GM21576 (cell line): ENCODE data around the gene TSSK6.

Experiments used
- ATAC-seq: cut with Tn5 transposase; IDR thresholded peaks from one replicate; pipeline ENCODE4 v1.9.1; 2021; ENCODE audit warnings: mild to moderate bottlenecking, moderate library complexity; ENCODE audit not compliant: unreplicated experiment

The TSSK6 gene

DNA sequence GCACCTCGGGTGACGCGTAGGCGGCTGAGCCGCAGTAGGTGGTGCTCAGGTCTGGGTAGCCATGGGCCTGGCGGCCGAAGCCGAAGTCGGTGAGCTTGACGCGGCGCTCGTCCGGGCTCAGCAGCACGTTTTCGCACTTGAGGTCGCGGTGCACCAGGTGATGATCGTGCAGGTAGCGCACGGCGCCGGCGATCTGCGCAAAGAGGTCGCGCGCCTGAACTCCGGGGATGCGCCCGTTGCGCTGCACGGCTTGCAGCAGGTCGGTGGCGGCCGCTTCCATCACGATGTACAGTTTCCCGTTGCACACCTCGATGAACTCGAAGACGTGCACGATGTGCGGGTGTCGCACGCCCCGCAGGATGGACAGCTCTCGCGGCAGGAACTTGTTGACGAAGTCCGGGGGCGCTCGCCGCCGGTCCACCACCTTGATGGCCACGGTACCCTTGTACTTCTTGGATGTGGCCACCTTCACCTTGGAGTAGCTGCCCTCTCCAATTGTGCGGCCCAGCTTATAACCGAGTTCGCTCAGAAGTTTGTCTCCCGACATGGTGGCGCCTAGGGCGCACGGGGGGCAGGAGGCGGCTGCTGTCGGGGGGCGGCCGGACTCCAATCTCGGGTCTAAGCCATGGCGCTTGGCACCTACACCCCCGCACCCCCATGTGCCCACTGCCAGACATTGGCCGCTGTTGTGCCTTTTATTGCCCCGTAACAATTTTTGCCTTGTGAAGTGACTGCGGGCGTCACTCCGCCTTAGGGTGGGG, at the start of gene TSSK6:
TSS of gene TSSK6 (minus strand) at position 668 of the 761 bp plus-strand sequence. CDS start at position 547, 121 bp downstream.
- ATAC-seq, result no peak

GRCh38 chr19:19563348-19563848, 48.0 kb upstream of the TSSK6 start:
- ATAC-seq, result no peak

DNA sequence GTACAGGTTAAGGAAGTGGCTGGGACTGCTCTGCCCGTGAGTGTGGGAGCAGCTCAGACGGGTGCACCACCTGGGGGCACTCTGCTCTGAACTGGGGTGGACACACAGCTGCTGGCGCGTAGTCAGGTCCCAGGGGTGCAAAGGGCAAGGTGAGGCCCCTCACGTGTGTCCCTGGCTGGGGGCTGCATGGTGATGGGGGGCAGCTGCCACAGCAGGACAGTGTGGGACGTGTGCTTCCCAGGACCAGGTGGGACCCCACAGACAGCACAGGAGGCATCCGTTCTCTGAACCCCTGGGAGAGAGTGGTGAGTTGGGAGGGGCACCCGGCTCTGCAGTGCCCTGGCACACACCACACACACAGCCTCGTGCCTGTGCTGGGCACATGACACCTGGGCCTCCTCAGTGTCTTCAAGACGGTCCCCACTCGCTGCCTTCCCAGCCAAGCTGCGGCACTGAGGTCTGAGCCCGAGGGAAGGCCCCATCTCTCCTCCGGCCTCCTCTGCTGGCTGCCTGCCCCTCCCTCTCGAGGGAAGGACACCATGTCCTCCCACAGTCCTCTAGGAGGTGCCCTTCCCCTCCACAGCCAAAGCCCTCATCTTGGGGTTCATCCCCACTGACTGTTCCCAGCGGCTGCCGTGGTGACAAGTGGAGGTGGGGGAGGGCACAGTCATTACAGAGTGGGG, 47.5 kb upstream of the TSSK6 start:
- no peak for ATAC-seq

DNA sequence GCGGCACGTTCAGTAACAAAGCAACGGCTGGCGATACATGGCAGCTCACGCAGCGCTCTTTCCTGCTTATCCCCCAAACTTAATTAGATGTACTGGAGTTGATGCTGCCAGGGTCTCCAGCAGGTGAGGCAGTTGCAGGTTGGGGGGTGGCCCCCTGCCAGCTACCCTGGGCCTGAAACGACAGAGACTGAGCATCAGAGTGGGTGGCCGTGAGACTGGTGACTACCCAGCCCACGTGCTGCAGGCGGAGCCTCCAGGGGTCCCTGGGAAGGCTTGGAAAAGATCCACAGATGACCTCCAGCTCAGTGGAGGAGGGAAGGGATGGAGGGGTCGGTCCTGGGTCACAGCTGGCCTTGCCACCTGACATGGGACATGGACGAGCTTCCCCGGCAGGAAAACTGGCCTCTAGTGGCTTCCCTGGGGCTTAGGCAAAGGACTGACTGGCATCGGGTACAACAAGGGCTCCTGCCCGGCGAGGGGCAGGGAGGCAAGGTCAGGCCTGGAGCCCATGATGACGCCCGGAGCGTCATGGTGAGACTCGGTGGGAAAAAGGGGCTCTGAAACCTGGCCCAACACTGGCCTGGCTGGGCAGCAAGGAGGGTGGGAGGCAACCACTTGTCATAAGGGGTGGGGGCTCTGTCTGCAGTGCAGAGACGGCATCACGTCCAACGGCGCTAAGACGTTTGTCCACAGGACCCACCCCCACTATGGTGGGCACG, 46.8 kb upstream of the TSSK6 start:
- ATAC-seq, result no peak

DNA sequence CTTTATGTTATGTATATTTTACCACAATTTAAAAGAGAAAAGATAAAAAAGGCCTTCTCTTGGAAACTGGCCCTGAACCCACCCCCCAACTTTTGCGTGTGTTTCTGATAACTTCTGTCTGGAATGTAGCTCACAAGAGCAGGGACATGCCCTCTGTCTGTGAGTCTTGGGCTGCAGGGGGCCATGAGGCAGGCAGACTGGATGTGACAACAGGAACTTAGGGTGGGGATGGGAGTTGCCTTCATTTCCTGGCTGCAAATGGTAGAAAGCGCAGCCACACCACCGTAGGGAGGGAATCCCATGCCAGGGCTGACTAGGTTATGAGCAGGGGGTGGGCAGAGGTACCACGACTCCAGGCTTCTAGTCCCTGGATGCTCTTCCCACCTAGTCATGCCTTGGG, 44.6 kb upstream of the TSSK6 start:
- ATAC-seq, result no peak

DNA sequence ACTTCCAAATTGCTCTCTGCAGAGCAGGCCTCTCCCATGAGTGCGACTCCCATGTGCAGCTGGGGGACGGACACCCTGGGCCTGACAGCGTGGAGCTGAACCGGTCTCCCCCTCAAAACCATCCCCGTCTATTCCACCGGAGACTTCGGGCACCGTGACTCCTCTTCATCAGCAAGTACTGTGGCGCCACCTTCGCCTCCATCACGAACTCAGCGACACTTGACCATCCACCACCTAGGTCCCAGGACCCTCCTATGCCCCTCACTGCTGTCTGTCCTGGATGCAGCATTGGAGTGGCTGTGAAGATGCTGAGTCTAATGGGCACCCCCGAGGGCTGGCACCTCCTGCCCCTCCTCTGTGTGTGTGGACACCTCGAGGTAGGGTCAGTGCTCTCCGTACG, 43.3 kb upstream of the TSSK6 start:
- no peak for ATAC-seq

GRCh38 chr19:19558055-19558454, 42.7 kb upstream of the TSSK6 start:
- no peak for ATAC-seq

- no peak for ATAC-seq
Observed at GRCh38 chr19:19554074-19555023, 39.0 kb upstream of the TSSK6 start.

GRCh38 chr19:19553670-19554069, 38.3 kb upstream of the TSSK6 start:
- no peak for ATAC-seq

DNA sequence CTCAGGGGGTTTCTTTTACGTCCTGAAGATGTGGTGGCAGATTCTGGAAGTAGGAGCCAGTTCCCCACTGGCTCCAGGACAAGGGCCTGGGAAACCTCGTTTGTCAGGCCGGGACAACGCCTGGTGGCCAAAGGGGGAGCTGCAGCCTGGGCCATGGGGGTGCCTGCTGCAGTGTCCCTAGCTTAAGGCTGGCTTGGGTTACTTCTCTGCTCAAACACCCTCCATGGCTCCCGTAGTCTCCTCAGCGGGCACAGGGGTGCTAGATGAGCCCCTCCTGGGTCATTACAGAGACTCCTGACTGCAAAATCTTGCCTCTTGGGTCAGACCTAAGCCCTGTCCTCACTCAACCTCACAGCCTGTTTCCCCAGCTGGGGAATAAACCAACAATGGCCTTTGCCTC, 37.5 kb upstream of the TSSK6 start:
- no peak for ATAC-seq

DNA sequence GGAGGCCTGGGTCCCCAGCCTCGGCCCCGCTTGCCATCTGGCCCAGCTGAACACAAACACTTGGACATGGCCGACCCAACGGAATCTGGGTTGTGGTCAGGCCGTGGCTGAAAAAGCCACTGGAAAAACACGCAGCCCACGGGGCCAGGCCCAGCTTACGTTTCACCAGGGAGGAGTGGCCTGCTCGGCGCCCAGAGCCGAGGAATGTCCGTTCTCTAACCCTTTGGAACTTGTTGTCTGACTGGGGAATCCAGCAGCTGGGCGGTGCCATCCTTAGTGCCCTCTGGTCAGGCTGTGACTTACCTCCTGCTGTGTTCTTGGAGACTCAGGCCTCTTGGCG, 36.5 kb upstream of the TSSK6 start:
- no peak for ATAC-seq

GRCh38 chr19:19550972-19551852, 35.9 kb upstream of the TSSK6 start:
- no peak for ATAC-seq

GRCh38 chr19:19550485-19550929, 35.2 kb upstream of the TSSK6 start:
- ATAC-seq, result no peak

GRCh38 chr19:19549804-19550464, 34.6 kb upstream of the TSSK6 start:
- ATAC-seq, result no peak

DNA sequence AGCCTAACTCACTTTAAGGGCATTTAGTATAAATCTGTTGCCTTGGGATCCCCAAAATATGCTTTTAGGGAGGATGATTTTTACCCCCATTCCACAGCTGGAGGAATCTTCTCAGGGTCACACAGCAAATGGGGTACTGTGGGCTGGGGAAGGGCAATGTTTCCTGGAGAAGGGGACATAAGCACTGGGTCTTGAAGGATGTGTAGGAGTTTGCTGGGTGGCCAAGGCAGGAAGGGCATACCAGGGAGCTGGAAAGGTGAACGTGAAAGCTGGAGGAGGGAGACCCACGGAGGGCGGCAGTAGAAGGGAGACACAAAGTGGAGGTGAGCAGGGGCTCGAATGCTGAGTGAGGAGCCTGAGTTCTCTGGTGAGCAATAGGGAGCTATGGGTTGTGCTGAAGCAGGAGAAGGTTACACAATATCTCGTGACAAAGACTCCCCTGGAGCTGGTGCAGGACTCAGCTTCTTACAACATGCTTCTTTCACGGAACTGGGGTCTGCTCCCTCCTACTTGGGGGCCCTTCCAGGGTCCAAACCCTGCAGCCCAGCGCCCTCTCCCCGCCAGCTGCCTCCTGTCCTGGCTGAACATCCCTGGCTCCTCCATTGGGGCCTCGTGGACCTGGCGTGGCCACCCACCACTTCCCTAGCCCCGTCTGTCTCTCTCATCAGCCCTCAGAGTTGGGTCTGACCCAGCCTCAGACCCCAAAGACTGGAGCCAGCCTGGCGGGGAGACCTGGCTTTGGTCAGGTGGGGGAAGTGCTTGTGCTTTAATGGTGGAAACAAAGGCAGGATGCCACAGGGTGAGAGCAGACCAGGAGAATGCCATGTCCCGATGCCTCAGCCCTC, 33.8 kb upstream of the TSSK6 start:
- ATAC-seq, result no peak

DNA sequence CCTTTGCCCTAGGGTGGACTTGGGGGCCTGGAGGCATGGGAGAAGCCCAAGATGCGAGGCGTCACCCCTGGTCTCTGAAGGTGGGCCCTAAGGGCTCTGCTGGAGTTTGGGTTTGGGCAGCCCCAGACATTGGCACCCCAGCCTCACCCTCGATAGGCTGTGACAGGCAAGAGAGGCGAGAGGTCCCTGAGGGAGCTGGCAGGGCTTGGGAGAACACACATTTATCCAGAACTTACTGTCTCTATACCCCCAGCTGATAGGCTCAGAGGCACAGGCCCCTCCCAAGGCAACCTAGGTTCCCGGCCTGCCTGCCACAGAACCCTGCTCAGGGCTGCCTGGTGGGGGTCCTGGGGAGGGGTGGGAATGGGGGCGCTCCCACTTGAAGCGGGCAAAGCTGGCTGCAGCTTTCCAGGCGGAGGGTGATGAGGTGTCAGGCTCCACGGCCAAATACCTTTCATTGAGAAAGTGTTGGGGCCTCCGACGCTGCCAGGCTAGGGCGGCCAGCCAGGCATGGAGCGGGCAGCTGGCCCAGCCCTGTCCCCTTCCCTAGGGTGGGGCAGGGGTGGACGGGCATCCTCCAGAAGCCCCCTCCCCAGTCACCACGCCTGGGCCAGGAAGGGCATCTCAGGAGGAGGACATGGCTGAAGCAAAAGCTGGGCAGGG, 32.5 kb upstream of the TSSK6 start:
- ATAC-seq, result no peak

- ATAC-seq, result no peak
Observed at GRCh38 chr19:19546751-19547162, 31.4 kb upstream of the TSSK6 start.

DNA sequence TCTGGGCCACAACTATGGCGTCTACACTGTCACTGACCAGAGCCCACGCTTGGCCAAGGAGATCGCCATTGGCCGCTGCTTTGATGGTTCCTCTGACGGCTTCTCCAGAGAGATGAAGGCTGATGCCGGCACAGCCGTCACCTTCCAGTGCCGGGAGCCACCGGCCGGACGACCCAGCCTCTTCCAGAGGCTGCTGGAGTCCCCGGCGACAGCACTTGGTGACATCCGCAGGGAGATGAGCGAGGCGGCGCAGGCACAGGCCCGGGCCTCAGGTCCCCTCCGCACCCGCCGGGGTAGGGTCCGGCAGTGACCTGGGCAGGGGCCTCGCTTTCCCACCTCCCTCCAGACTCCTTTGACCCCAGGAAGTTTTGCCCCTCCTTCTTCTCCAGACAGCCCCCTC, 30.4 kb upstream of the TSSK6 start:
- ATAC-seq, result no peak
